H9 (cell line): ENCODE data around the gene TBC1D19. TPM values are rescaled to one million over a fixed set of nuclear protein-coding genes. Genes with fewer than 3 reads are reported as not detected.

Source experiments
- DNase-seq: peaks from one replicate; pipeline ENCODE4 v3.0.0-alpha.2; 2017
- H2AFZ ChIP-seq: one replicate; pipeline ENCODE4 v1.6.1; 2013; ENCODE audit warnings: mild to moderate bottlenecking, low read length, control low read depth, moderate library complexity
- H2AK5ac ChIP-seq: 2 replicates; pipeline ENCODE4 v1.6.1; 2013; ENCODE audit warnings: low read length, control low read depth, mixed read lengths; ENCODE audit not compliant: insufficient read length
- H2BK120ac ChIP-seq: one replicate; pipeline ENCODE4 v1.6.1; 2013; ENCODE audit warnings: low read depth, mild to moderate bottlenecking, low read length, control low read depth, inconsistent platforms; ENCODE audit not compliant: poor library complexity, severe bottlenecking
- H2BK12ac ChIP-seq: 2 replicates; pipeline ENCODE4 v1.6.1; 2013; ENCODE audit warnings: low read length, control low read depth, mixed read lengths, low read depth; ENCODE audit not compliant: insufficient read length
- H2BK15ac ChIP-seq: 2 replicates; pipeline ENCODE4 v1.6.1; 2013; ENCODE audit warnings: low read depth, low read length, control low read depth
- H2BK20ac ChIP-seq: one replicate; pipeline ENCODE4 v1.6.1; 2013; ENCODE audit warnings: low read depth, mild to moderate bottlenecking, low read length, control low read depth, inconsistent platforms; ENCODE audit not compliant: poor library complexity, severe bottlenecking
- H2BK5ac ChIP-seq: 2 replicates; pipeline ENCODE4 v1.6.1; 2013; ENCODE audit warnings: low read length, control low read depth, mixed read lengths; ENCODE audit not compliant: insufficient read length
- H3K14ac ChIP-seq: 2 replicates; pipeline ENCODE4 v1.6.1; 2013; ENCODE audit warnings: low read length, control low read depth; ENCODE audit not compliant: insufficient read depth
- H3K18ac ChIP-seq: 2 replicates; pipeline ENCODE4 v1.6.1; 2013; ENCODE audit warnings: low read depth, mild to moderate bottlenecking, mixed read lengths, low read length, control low read depth; ENCODE audit not compliant: insufficient read length
- H3K23ac ChIP-seq: 2 replicates; pipeline ENCODE4 v1.6.1; 2013; ENCODE audit warnings: low read length, control low read depth, mixed read lengths, low read depth; ENCODE audit not compliant: insufficient read length
- H3K23me2 ChIP-seq: 2 replicates; pipeline ENCODE4 v1.6.1; 2013; ENCODE audit warnings: low read depth, mild to moderate bottlenecking, mixed read lengths, low read length, control low read depth; ENCODE audit not compliant: insufficient read length, poor library complexity, severe bottlenecking
- H3K27ac ChIP-seq: 2 replicates; pipeline ENCODE4 v1.5.1; 2013; ENCODE audit warnings: low read length, control low read depth, mixed read lengths, low read depth; ENCODE audit not compliant: insufficient read length
- H3K27me3 ChIP-seq: 2 replicates; pipeline ENCODE4 v1.6.1; 2013; ENCODE audit warnings: low read length, control low read depth, inconsistent platforms; ENCODE audit not compliant: insufficient read depth
- H3K4ac ChIP-seq: 2 replicates; pipeline ENCODE4 v1.6.1; 2013; ENCODE audit warnings: low read depth, mild to moderate bottlenecking, control low read depth, inconsistent platforms, low read length, moderate library complexity
- H3K4me1 ChIP-seq: 2 replicates; pipeline ENCODE4 v1.6.1; 2013; ENCODE audit warnings: low read length, control low read depth, inconsistent platforms; ENCODE audit not compliant: insufficient read depth
- H3K4me2 ChIP-seq: 2 replicates; pipeline ENCODE4 v1.6.1; 2013; ENCODE audit warnings: low read length, control low read depth, mixed read lengths; ENCODE audit not compliant: insufficient read length, insufficient read depth
- H3K56ac ChIP-seq: 2 replicates; pipeline ENCODE4 v1.6.1; 2013; ENCODE audit warnings: low read depth, mild to moderate bottlenecking, mixed read lengths, low read length, control low read depth; ENCODE audit not compliant: insufficient read length
- H3K79me1 ChIP-seq: 2 replicates; pipeline ENCODE4 v1.6.1; 2013; ENCODE audit warnings: low read depth, mild to moderate bottlenecking, moderate library complexity, low read length, control low read depth, inconsistent platforms; ENCODE audit not compliant: insufficient read depth, poor library complexity, severe bottlenecking
- H3K79me2 ChIP-seq: 2 replicates; pipeline ENCODE4 v1.6.1; 2013; ENCODE audit warnings: low read length, control low read depth, inconsistent platforms; ENCODE audit not compliant: insufficient read depth
- H3K9ac ChIP-seq: 2 replicates; pipeline ENCODE4 v1.6.1; 2013; ENCODE audit warnings: low read length, control low read depth, mixed read lengths; ENCODE audit not compliant: insufficient read length; ENCODE audit errors: extremely low read depth
- H3K9me3 ChIP-seq: one replicate; pipeline ENCODE4 v1.6.1; 2013; ENCODE audit warnings: low read depth, low read length, inconsistent platforms; ENCODE audit not compliant: control insufficient read depth
- H3T11ph ChIP-seq: one replicate; pipeline ENCODE4 v1.6.1; 2013; ENCODE audit warnings: mild to moderate bottlenecking, low read length, control low read depth, inconsistent platforms
- H4K20me1 ChIP-seq: one replicate; pipeline ENCODE4 v1.6.1; 2013; ENCODE audit not compliant: control insufficient read depth, insufficient read length, insufficient read depth
- H4K5ac ChIP-seq: 2 replicates; pipeline ENCODE4 v1.6.1; 2013; ENCODE audit warnings: low read depth, mild to moderate bottlenecking, mixed read lengths, low read length, control low read depth; ENCODE audit not compliant: insufficient read length
- H4K8ac ChIP-seq: replicated peaks from 2 replicates; pipeline ENCODE4 v1.6.1; 2013; ENCODE audit warnings: low read length, control low read depth, mixed read lengths, low read depth; ENCODE audit not compliant: insufficient read length
- H4K91ac ChIP-seq: 2 replicates; pipeline ENCODE4 v1.6.1; 2013; ENCODE audit warnings: low read depth, mild to moderate bottlenecking, moderate library complexity, mixed read lengths, low read length, control low read depth; ENCODE audit not compliant: insufficient read length
- H3K27ac Mint-ChIP-seq, 3 experiments: 2 replicates in 2 of 3; 3 replicates in 1 of 3; pipeline ENCODE4 v1.8.0; 2020 to 2021; ENCODE audit warnings: mixed read lengths in 3 of 3, mild to moderate bottlenecking in 1 of 3, moderate library complexity in 1 of 3
- H3K27me3 Mint-ChIP-seq: 2 replicates; pipeline ENCODE4 v1.8.0; 2021; ENCODE audit warnings: low read depth, mild to moderate bottlenecking, moderate library complexity, mixed read lengths
- H3K36me3 Mint-ChIP-seq, 3 experiments: 2 replicates in 2 of 3; 3 replicates in 1 of 3; pipeline ENCODE4 v1.8.0; 2020 to 2021; ENCODE audit warnings: low read depth in 3 of 3, mixed read lengths in 3 of 3; ENCODE audit not compliant: insufficient read depth in 1 of 3
- H3K4me1 Mint-ChIP-seq, 2 experiments: 2 replicates each; pipeline ENCODE4 v1.8.0; 2020; ENCODE audit warnings: mixed read lengths in 2 of 2
- H3K4me3 Mint-ChIP-seq, 2 experiments: 2 replicates in 1 of 2; 3 replicates in 1 of 2; pipeline ENCODE4 v1.8.0; 2020 to 2021; ENCODE audit warnings: mild to moderate bottlenecking in 2 of 2, mixed read lengths in 2 of 2, moderate library complexity in 1 of 2
- H3K9me3 Mint-ChIP-seq, 2 experiments: 2 replicates in 1 of 2; 3 replicates in 1 of 2; pipeline ENCODE4 v1.8.0; 2020; ENCODE audit warnings: mild to moderate bottlenecking in 2 of 2, mixed read lengths in 2 of 2, moderate library complexity in 1 of 2
- CTCF ChIP-seq: fragments of 200-600 bp; sonication (generic); conservative IDR thresholded peaks from 3 replicates; pipeline ENCODE4 v1.8.0; 2021; ENCODE audit warnings: antibody characterized with exemption, mild to moderate bottlenecking
- WGBS: extraction: QIAGEN DNeasy Blood & Tissue Kit; methylation state at CpG from one replicate; pipeline ENCODE4 v1.1.7; 2013; ENCODE audit warnings: missing lambda C conversion rate, low lambda C conversion rate, mixed read lengths; ENCODE audit not compliant: insufficient read length; ENCODE audit errors: extremely low coverage; 5-methylcytosine and 5-hydroxymethylcytosine counted together
- total RNA-seq: library from RNA; stranded (reverse); gene quantifications from 2 replicates; pipeline ENCODE4 v1.2.1, GENCODE V29; 2021

TBC1D19 gene
- total RNA-seq, 1 experiment from 2014 or later = 3.2 TPM

- Histone ChIP-seq H2BK20ac (no peak overlapping the region), H3K79me2 (no peaks in the 10 kb centered on the region), H2BK15ac (no peak overlapping the region), H4K91ac (no peak overlapping the region), H3K9me3 (no peaks in the 10 kb centered on the region), H2BK5ac (no peak overlapping the region), H4K5ac (no peak overlapping the region), H3K4me2 (no peak overlapping the region), H3K4ac (no peak overlapping the region), H3T11ph (no peak overlapping the region), H3K79me1 (no peaks in the 10 kb centered on the region), H3K9ac (no peak overlapping the region), H3K23me2 (no peaks in the 10 kb centered on the region), H3K56ac (no peak overlapping the region), H3K18ac (no peak overlapping the region), H3K4me1 (no peaks in the 10 kb centered on the region), H3K23ac (no peak overlapping the region), H4K8ac (no peak overlapping the region), H2AK5ac (no peak overlapping the region), H3K27me3 (no peaks in the 10 kb centered on the region), H3K27ac (no peak overlapping the region), H2BK12ac (no peak overlapping the region), H4K20me1 (no peaks in the 10 kb centered on the region), H2AFZ (no peak overlapping the region), H2BK120ac (no peak overlapping the region), H3K14ac (no peak overlapping the region)
- WGBS = no CpG with 5 or more reads among the region's 1 CpG
- Mint-ChIP-seq H3K27me3 (no peaks in the 10 kb centered on the region), H3K4me1 (no peaks in the 10 kb centered on the region), H3K4me3 (no peak overlapping the region), H3K27ac (no peak overlapping the region), H3K36me3 (no peaks in the 10 kb centered on the region), H3K9me3 (no peaks in the 10 kb centered on the region)
- no peak for DNase-seq
- peak; percentile 81 for TF ChIP-seq CTCF
These were observed 136.2 kb downstream of the TBC1D19 start for GRCh38 chr4:26719954-26720552.
